Mucosa of descending colon (tissue), 3 donors: ENCODE measurements around the gene MYCBP. TPM values are rescaled to one million over a fixed set of nuclear protein-coding genes. Genes with fewer than 3 reads are reported as not detected.
"Not testable (repeated sequence)": the region's sequence is repeated elsewhere in the genome, so short reads cannot be mapped to it uniquely, and the experiment has no call there.

Experiments used
- ATAC-seq: fragments of 200-7000 bp; cut with Tn5 transposase; one replicate; pipeline ENCODE4 v1.9.1; 2020; ENCODE audit warnings: mild to moderate bottlenecking, moderate library complexity
- DNase-seq, 3 donors: peaks; one replicate each; pipeline ENCODE4 v3.0.0-alpha.2; 2020
- H3K36me3 ChIP-seq: fragments of 200-600 bp; one replicate; pipeline ENCODE4 v1.8.0; 2021; ENCODE audit warnings: low read depth, mild to moderate bottlenecking
- H3K4me1 ChIP-seq: fragments of 200-600 bp; one replicate; pipeline ENCODE4 v1.8.0; 2021; ENCODE audit warnings: low read depth, mild to moderate bottlenecking
- H3K4me3 ChIP-seq: fragments of 200-600 bp; one replicate; pipeline ENCODE4 v1.8.0; 2021; ENCODE audit warnings: mild to moderate bottlenecking
- H3K9me3 ChIP-seq: fragments of 200-600 bp; one replicate; pipeline ENCODE4 v1.8.0; 2021; ENCODE audit warnings: mild to moderate bottlenecking
- intact Hi-C, 2 donors: fragments of 100-400 bp; cut with DNase I in 1 of 2; cut with micrococcal nuclease in 1 of 2; formaldehyde crosslinking; loops; one replicate each; pipeline versions ENCODE4 v1.11.0 to v1.11.1; 2022; cut with DNase I, micrococcal nuclease
- total RNA-seq, 3 donors: library from RNA; stranded (reverse); fragmentation: NEBNext Ultra II Directional in 2 of 3; extraction: Animal tissue kit (Norgen Biotek cat#: 25700) in 2 of 3; gene quantifications; one replicate each; pipeline versions ENCODE4 v1.2.1 to v1.2.4, GENCODE V29; 2021 to 2023
- TF ChIP-seq, protein P1 (sequence below): fragments of 200-600 bp; IDR thresholded peaks from one replicate; pipeline ENCODE4 v1.8.0; 2022; ENCODE audit warnings: antibody characterized with exemption, mild to moderate bottlenecking
- donor health status: DM: no; HTN: no; CAD: no; lungs with moderate emphysema.
- donor health status: DM: no; HTN: no; CAD: no.
- donor health status: DM: no; HTN: yes; CAD: no.

The MYCBP gene
- total RNA-seq, 3 donors from 2014 or later = 21.4 to 37.4 (median 24.2) TPM

- H3K36me3 ChIP-seq = peaks cover 4% of the 10 kb centered on the region
- ATAC-seq = no peak
Observed at GRCh38 chr1:38848071-38848470, 25.1 kb downstream of the MYCBP start.

GRCh38 chr1:38846210-38846609 lies 26.9 kb downstream of the MYCBP start:
- no peak for DNase-seq
- TF ChIP-seq, protein P1, sequence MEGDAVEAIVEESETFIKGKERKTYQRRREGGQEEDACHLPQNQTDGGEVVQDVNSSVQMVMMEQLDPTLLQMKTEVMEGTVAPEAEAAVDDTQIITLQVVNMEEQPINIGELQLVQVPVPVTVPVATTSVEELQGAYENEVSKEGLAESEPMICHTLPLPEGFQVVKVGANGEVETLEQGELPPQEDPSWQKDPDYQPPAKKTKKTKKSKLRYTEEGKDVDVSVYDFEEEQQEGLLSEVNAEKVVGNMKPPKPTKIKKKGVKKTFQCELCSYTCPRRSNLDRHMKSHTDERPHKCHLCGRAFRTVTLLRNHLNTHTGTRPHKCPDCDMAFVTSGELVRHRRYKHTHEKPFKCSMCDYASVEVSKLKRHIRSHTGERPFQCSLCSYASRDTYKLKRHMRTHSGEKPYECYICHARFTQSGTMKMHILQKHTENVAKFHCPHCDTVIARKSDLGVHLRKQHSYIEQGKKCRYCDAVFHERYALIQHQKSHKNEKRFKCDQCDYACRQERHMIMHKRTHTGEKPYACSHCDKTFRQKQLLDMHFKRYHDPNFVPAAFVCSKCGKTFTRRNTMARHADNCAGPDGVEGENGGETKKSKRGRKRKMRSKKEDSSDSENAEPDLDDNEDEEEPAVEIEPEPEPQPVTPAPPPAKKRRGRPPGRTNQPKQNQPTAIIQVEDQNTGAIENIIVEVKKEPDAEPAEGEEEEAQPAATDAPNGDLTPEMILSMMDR = no peak
- no peaks in the 10 kb centered on the region for H3K4me1 ChIP-seq
- peaks cover 4% of the 10 kb centered on the region for H3K36me3 ChIP-seq
- ATAC-seq = no peak
- H3K9me3 ChIP-seq = no peaks in the 10 kb centered on the region
- intact Hi-C loops = no loop called here
- no peak overlapping the region for H3K4me3 ChIP-seq

More at GRCh38 chr1:38848071-38848470, 25.1 kb downstream of the MYCBP start:
- intact Hi-C loops = no loop called here
- Histone ChIP-seq H3K4me1 (no peaks in the 10 kb centered on the region), H3K9me3 (no peaks in the 10 kb centered on the region), H3K4me3 (no peak overlapping the region)
- no peak for DNase-seq
- TF ChIP-seq, protein P1 = no peak

DNA sequence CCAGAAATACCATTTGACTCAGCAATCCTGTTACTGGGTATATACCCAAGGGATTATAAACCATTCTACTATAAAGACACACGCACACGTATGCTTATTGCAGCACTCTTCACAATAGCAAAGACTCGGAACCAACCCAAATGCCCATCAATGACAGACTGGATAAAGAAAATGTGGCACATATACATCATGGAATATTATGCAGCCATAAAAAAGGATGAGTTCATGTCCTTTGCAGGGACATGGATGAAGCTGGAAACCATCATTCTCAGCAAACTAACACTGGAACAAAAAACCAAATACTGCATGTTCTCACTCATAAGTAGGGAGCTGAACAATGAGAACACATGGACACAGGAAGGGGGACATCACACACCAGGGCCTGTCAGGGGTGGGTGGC lies 28.1 kb downstream of the MYCBP start:
- ATAC-seq, DNase-seq, H3K4me1 ChIP-seq, H3K36me3 ChIP-seq, H3K9me3 ChIP-seq, H3K4me3 ChIP-seq, intact Hi-C loops: not testable (repeated sequence)

- TF ChIP-seq, protein P1 = no peak
- Histone ChIP-seq H3K4me3 (no peak overlapping the region), H3K4me1 (no peaks in the 10 kb centered on the region), H3K9me3 (no peaks in the 10 kb centered on the region), H3K36me3 (no peaks in the 10 kb centered on the region)
- intact Hi-C loops = no loop called here
- DNase-seq (no peak), ATAC-seq (no peak)
Observed at GRCh38 chr1:38840281-38840680, 32.9 kb downstream of the MYCBP start.

DNA sequence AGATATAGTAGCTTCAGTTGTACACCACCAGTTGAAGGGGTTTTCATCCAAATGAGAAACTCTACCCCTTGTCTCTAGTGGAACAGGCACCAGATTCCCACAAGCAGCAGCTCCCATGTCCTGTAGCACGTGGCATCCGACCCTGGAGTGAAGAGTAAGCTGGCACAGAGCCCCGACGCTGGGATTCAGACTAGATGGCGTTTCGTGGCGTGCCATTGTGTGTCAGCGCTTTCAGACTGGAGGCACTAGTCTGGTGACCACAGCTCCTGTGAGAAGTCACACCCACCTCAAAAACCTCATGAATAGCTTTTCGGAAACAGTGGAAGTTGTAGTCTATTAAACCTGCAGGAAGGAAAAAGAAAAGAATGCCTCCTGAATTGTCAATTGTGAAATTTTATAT lies 33.8 kb downstream of the MYCBP start:
- H3K9me3 ChIP-seq = no peaks in the 10 kb centered on the region
- H3K4me1 ChIP-seq = no peaks in the 10 kb centered on the region
- H3K4me3 ChIP-seq = no peak overlapping the region
- H3K36me3 ChIP-seq = no peaks in the 10 kb centered on the region
- TF ChIP-seq, protein P1 = no peak
- intact Hi-C loops = loop anchor here in 1 of 2 donors (10.0 kb wide), 1 partner anchor 795 kb away; the partner anchor contains the start of gene POU3F1
- no peak for DNase-seq
- no peak for ATAC-seq

DNA sequence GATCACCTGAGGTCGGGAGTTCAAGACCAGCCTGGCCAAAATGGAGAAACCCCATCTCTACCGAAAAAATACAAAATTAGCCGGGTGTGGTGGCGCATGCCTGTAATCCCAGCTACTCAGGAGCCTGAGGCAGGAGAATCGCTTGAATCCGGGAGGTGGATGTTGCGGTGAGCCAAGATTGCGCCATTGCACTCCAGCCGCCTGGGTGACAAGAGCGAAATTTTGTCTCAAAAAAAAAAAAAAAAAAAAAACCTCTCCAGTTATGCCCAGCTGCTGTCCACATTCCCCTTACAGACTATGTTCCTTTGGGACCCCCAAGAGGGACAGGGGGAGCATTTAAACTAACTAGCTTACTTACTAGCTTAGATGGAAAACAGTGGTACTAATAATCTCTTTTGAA lies 36.8 kb downstream of the MYCBP start:
- not testable (repeated sequence) for H3K9me3 ChIP-seq, ATAC-seq, DNase-seq, H3K4me3 ChIP-seq, H3K36me3 ChIP-seq, H3K4me1 ChIP-seq
- intact Hi-C loops = loop anchor here in 1 of 2 donors (10.0 kb wide), 1 partner anchor 792 kb away; the partner anchor contains the start of gene POU3F1
